HUES64 (cell line): ENCODE data around the gene PAGR1. TPM values are rescaled to one million over a fixed set of nuclear protein-coding genes. Genes with fewer than 3 reads are reported as not detected.
"Not testable (repeated sequence)": the region's sequence is repeated elsewhere in the genome, so short reads cannot be mapped to it uniquely, and the experiment has no call there.

Source experiments
- H3K27ac ChIP-seq: 2 replicates; pipeline ENCODE4 v1.7.0; 2013; ENCODE audit warnings: low read depth, low read length, inconsistent platforms
- H3K27me3 ChIP-seq: 2 replicates; pipeline ENCODE4 v1.6.1; 2013; ENCODE audit warnings: mild to moderate bottlenecking, low read length; ENCODE audit not compliant: insufficient read depth
- H3K36me3 ChIP-seq: 2 replicates; pipeline ENCODE4 v1.6.1; 2013; ENCODE audit warnings: mild to moderate bottlenecking, low read length; ENCODE audit not compliant: insufficient read depth
- H3K4me1 ChIP-seq: 2 replicates; pipeline ENCODE4 v1.6.1; 2013; ENCODE audit warnings: mild to moderate bottlenecking, low read length, moderate library complexity; ENCODE audit not compliant: insufficient read depth
- H3K4me3 ChIP-seq: 2 replicates; pipeline ENCODE4 v1.5.1; 2013; ENCODE audit warnings: mild to moderate bottlenecking, low read length, moderate library complexity
- H3K9ac ChIP-seq: 2 replicates; pipeline ENCODE4 v1.6.1; 2013; ENCODE audit warnings: mild to moderate bottlenecking, low read depth, low read length
- H3K9me3 ChIP-seq: 2 replicates; pipeline ENCODE4 v1.6.1; 2013; ENCODE audit warnings: low read depth, low read length; ENCODE audit not compliant: insufficient read depth
- WGBS: fragments of 150-250, 120-280 bp; methylation state at CpG from one replicate; pipeline ENCODE4 v1.1.7; 2013; ENCODE audit warnings: missing lambda C conversion rate; 5-methylcytosine and 5-hydroxymethylcytosine counted together
- polyA plus RNA-seq, 2 experiments: library from polyadenylated mRNA; stranded (reverse); fragments of 50-300 nt; gene quantifications; one replicate each; pipeline ENCODE4 v1.2.3, GENCODE V29; 2013

The PAGR1 gene
- 52.5 TPM for polyA plus RNA-seq (2013, experiment 1 of 2)
- polyA plus RNA-seq (2013, experiment 2 of 2), result 49.5 TPM

- WGBS, result under 1% methylated on average over 64 of the region's 70 CpGs
- Histone ChIP-seq H3K27ac (peak within 1 kb of the TSS; percentile 77), H3K4me1 (peaks cover 18% of the 10 kb centered on the region; the same call in 1 of the 2 replicates), H3K27me3 (no peaks in the 10 kb centered on the region), H3K36me3 (peaks cover 33% of the 10 kb centered on the region), H3K4me3 (peak within 1 kb of the TSS; percentile 82), H3K9ac (peak within 1 kb of the TSS; percentile 78), H3K9me3 (no peaks in the 10 kb centered on the region)
Observed at GRCh38 chr16:29815793-29816693, at the start of gene PAGR1. TSS of gene PAGR1 (plus strand) at chr16:29816152. CDS start at chr16:29816526, 374 bp downstream.

- no peaks in the 10 kb centered on the region for H3K36me3 ChIP-seq
- no peak overlapping the region for H3K9ac ChIP-seq
- no peak overlapping the region for H3K27ac ChIP-seq
- 96% methylated on average over 3 of the region's 3 CpGs for WGBS
- H3K27me3 ChIP-seq, result no peaks in the 10 kb centered on the region
- no peaks in the 10 kb centered on the region for H3K9me3 ChIP-seq
- no peak overlapping the region for H3K4me3 ChIP-seq
- H3K4me1 ChIP-seq, result no peaks in the 10 kb centered on the region
Observed at GRCh38 chr16:29766571-29766970, 49.4 kb upstream of the PAGR1 start.

- 86% methylated on average over 3 of the region's 3 CpGs for WGBS
- Histone ChIP-seq H3K27ac (no peak overlapping the region), H3K9me3 (no peaks in the 10 kb centered on the region), H3K27me3 (no peaks in the 10 kb centered on the region), H3K36me3 (no peaks in the 10 kb centered on the region), H3K4me1 (no peaks in the 10 kb centered on the region), H3K9ac (no peak overlapping the region), H3K4me3 (no peak overlapping the region)
Observed at GRCh38 chr16:29767062-29767461, 48.9 kb upstream of the PAGR1 start.

DNA sequence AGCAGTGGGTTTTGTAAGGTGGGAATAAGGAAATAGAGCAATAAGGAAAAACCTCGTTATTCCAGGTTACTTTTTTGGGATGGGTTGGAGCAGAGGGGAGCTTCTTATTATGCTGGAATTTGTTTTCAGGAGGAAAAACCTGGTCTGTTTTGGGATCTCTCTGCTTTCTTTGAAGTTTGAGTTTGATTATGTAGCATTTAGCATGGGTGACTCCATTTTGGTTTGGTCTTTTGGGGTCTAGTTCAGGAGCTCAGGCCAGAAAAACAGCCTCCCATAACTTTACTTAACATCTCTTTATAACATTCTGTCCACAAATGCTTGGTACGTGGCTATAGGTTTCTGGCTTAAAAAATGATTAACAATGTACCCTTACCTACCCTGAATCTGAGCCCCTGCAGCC is 46.4 kb upstream of the PAGR1 start:
- Histone ChIP-seq H3K4me3 (no peak overlapping the region), H3K36me3 (no peaks in the 10 kb centered on the region), H3K4me1 (no peaks in the 10 kb centered on the region), H3K27ac (no peak overlapping the region), H3K9me3 (no peaks in the 10 kb centered on the region), H3K9ac (no peak overlapping the region), H3K27me3 (no peaks in the 10 kb centered on the region)
- 96% methylated on average over 2 of the region's 2 CpGs for WGBS

DNA sequence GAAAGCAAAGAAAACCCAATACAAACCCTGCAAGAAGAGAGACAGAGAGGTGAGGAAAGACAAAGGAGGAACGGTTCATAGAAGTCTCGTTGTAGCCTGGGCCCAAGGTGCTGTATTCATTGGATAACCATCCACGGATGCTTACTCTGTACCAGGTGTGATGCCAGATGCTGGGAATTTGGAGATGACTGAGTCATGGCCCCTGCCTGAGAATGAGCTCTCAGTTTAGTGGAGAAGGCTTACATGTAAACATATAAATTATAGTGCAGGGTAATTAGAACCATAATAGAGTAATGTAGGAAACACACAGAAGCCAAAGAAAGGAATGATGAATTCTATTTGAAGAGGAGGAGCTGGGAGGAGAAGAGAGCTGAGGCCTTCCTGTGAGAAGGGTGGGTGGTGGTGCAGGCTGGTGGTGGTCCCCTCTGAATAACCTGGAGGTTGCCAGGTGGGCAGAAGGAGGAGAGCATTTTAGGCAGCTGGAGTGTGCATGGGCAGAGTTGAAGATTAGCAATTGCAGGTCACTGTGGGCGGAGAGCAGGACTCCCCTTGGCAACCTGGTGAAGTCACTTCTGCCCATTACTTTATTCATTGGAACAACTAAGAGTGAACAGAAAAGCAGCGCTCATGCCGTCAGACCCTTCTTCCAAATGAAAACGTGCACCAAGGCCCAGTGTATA is 45.6 kb upstream of the PAGR1 start:
- no peaks in the 10 kb centered on the region for H3K27me3 ChIP-seq
- H3K36me3 ChIP-seq, result no peaks in the 10 kb centered on the region
- WGBS, result 90% methylated on average over 7 of the region's 7 CpGs
- no peaks in the 10 kb centered on the region for H3K4me1 ChIP-seq
- H3K27ac ChIP-seq, result no peak overlapping the region
- H3K4me3 ChIP-seq, result no peak overlapping the region
- H3K9ac ChIP-seq, result no peak overlapping the region
- no peaks in the 10 kb centered on the region for H3K9me3 ChIP-seq

DNA sequence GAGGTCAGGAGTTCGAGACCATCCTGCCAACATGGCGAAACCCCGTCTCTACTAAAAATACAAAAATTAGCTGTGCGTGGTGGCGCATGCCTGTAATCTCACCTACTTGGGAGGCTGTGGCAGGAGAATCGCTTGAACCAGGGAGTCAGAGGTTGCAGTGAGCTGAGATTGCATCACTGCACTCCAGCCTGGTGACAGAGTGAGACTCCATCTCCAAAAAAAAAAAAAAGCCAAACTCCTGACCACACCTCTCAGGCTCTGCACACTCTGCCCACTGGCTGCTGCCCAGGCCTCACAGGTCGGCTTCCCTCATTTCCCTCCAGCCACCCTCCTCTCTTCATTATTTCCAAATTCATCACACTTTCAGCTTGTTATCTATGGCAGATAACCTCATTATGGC is 43.6 kb upstream of the PAGR1 start:
- H3K27ac ChIP-seq, H3K36me3 ChIP-seq, H3K27me3 ChIP-seq, H3K9ac ChIP-seq, H3K9me3 ChIP-seq, H3K4me1 ChIP-seq, H3K4me3 ChIP-seq: not testable (repeated sequence)
- 96% methylated on average over 7 of the region's 7 CpGs for WGBS

DNA sequence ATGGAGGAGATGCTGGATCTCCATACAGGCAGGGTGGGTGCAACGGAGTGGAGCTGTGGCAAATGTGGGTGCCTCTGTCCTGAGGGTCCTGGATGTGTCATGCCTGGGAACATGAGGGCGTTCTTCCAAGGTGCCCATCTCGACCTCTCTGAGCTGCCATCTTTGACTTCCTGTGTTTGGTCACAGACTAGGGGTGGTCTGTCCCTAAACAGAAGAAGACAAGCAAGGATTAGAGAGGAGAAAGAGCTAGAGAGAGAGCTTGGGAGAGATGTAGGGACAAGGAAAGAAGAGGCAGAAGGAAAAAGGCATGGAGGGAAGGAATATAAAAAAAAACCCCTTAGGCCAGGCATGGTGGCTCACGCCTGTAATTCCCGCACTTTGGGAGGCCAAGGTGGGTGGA is 41.2 kb upstream of the PAGR1 start:
- H3K27me3 ChIP-seq, result no peaks in the 10 kb centered on the region
- no peaks in the 10 kb centered on the region for H3K9me3 ChIP-seq
- no peak overlapping the region for H3K27ac ChIP-seq
- WGBS, result 91% methylated on average over 5 of the region's 5 CpGs
- no peak overlapping the region for H3K4me3 ChIP-seq
- no peaks in the 10 kb centered on the region for H3K4me1 ChIP-seq
- no peaks in the 10 kb centered on the region for H3K36me3 ChIP-seq
- no peak overlapping the region for H3K9ac ChIP-seq

DNA sequence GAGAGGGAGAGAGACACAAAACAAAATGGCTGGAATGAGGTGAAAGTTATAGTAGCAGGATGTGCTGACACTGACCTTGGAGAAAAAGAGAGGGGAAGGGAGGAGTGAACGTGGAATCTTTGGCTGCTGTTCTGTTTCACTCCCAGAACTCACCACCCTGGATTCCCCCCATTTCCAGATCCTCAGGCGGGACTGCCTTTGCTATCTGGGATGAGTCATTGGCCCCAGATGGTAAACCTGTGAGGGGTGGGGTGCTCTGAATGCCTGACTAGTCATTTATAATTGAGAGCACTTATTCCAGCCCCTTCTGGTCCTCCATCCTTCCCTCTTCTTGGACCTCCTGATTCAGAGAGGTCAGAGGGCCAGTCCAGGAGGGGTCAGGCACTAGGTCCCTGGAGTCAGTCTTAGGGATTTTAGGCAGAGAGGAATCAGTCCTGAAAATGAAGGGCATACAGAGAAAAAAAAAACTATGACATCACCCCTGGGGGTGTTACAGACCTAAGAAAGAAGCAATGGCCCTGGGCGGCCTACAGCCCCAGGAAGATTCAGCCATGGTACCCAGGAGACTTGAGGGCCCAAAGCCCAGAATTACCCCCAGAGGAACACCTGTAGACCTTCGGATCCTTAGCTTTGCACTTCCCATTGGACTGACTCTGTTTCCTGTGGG is 40.1 kb upstream of the PAGR1 start:
- Histone ChIP-seq H3K9me3 (no peaks in the 10 kb centered on the region), H3K27ac (no peak overlapping the region), H3K4me3 (no peak overlapping the region), H3K36me3 (no peaks in the 10 kb centered on the region), H3K9ac (no peak overlapping the region), H3K27me3 (no peaks in the 10 kb centered on the region), H3K4me1 (no peaks in the 10 kb centered on the region)
- 75% methylated on average over 3 of the region's 4 CpGs for WGBS

DNA sequence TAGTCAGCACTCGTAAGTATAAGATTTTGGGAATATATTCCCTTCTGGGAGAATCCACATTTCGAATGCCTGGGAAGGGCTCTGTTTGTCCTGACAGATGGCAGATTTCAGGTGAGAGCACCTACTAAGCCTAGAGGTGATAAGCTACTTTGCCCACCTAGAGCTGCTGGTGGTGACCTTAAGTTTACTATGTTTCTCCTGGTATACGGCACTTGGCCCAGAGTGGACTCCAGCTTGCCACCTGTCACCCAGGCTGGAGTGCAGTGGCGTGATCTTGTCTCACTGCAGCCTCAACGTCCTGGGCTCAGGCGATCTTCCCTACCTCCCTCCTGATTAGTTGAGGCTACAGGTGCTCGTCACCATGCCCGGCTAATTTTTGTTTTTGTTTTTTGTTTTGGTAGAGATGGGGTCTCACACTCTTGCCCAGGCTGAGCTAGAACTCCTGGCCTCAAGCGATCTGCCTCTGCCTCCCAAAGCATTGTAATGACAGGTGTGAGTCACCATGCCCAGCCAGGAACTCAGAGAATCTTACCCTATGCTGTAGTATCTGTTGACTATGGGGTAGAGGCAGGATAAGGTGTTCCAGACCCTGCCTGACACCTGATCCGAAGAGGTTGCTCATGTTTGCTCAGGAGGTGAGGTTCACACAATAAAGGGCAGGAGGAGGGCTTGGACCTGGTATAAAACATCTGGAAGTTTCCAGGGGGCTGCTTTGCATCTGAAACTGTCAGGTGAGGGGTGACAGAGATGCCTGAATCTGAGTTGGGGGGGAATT is 38.2 kb upstream of the PAGR1 start, which contains the start of gene ZG16:
ZG16 (plus strand) TSS at position 681 of the 775 bp plus-strand sequence. CDS start 1,011 bp downstream, outside the sequence.
- Histone ChIP-seq H3K36me3 (no peaks in the 10 kb centered on the region), H3K27ac (no peak within 1 kb of the TSS), H3K27me3 (no peaks in the 10 kb centered on the region), H3K9me3 (no peaks in the 10 kb centered on the region), H3K4me1 (no peaks in the 10 kb centered on the region), H3K9ac (no peak within 1 kb of the TSS), H3K4me3 (no peak within 1 kb of the TSS)
- 82% methylated on average over 10 of the region's 10 CpGs for whole genome bisulfite sequencing

GRCh38 chr16:29779474-29779873 is 36.5 kb upstream of the PAGR1 start:
- H3K27me3 ChIP-seq, result no peaks in the 10 kb centered on the region
- H3K9me3 ChIP-seq, result no peaks in the 10 kb centered on the region
- no peak overlapping the region for H3K27ac ChIP-seq
- no peaks in the 10 kb centered on the region for H3K36me3 ChIP-seq
- H3K4me3 ChIP-seq, result no peak overlapping the region
- WGBS, result 70% methylated on average over 10 of the region's 10 CpGs
- H3K9ac ChIP-seq, result no peak overlapping the region
- no peaks in the 10 kb centered on the region for H3K4me1 ChIP-seq
